IPS-20b (cell line): ENCODE data around the gene MAP1LC3B2.

Experiments used
- H3K27ac ChIP-seq: one replicate; pipeline ENCODE4 v1.5.1; 2013; ENCODE audit warnings: low read length
- H3K27me3 ChIP-seq: 2 replicates; pipeline ENCODE4 v1.6.1; 2013; ENCODE audit warnings: mild to moderate bottlenecking, low read length, inconsistent platforms; ENCODE audit not compliant: insufficient read depth
- H3K36me3 ChIP-seq: 2 replicates; pipeline ENCODE4 v1.6.1; 2013; ENCODE audit warnings: low read depth, mild to moderate bottlenecking, inconsistent platforms, low read length, moderate library complexity; ENCODE audit not compliant: insufficient read depth
- H3K4me1 ChIP-seq: 2 replicates; pipeline ENCODE4 v1.6.1; 2013; ENCODE audit warnings: mild to moderate bottlenecking, control low read depth, inconsistent platforms, low read length, moderate library complexity; ENCODE audit not compliant: insufficient read depth
- H3K4me3 ChIP-seq: 2 replicates; pipeline ENCODE4 v1.5.1; 2013; ENCODE audit warnings: mild to moderate bottlenecking, low read length, inconsistent platforms
- H3K9ac ChIP-seq: 2 replicates; pipeline ENCODE4 v1.6.1; 2013; ENCODE audit warnings: low read depth, mild to moderate bottlenecking, inconsistent platforms, low read length, moderate library complexity
- H3K9me3 ChIP-seq: 2 replicates; pipeline ENCODE4 v1.6.1; 2013; ENCODE audit warnings: mild to moderate bottlenecking, low read depth, low read length, inconsistent platforms; ENCODE audit not compliant: insufficient read depth

Gene MAP1LC3B2

GRCh38 chr12:116626153-116626552, 67.0 kb downstream of the MAP1LC3B2 start:
- Histone ChIP-seq H3K9me3 (peaks cover 10% of the 10 kb centered on the region), H3K4me1 (no peaks in the 10 kb centered on the region; the same call in 1 of the 2 replicates), H3K27ac (no peak overlapping the region), H3K4me3 (no peak overlapping the region), H3K27me3 (no peaks in the 10 kb centered on the region), H3K9ac (no peak overlapping the region), H3K36me3 (no peaks in the 10 kb centered on the region)
